Measurements from ENCODE around the gene ADM5.

Gene ADM5

GRCh38 chr19:49689133-49690078 is at the start of gene ADM5:
ADM5 (plus strand) TSS chr19:49689594; CDS start chr19:49689838, 244 bp downstream.
- TF ChIP-seq, protein P1, sequence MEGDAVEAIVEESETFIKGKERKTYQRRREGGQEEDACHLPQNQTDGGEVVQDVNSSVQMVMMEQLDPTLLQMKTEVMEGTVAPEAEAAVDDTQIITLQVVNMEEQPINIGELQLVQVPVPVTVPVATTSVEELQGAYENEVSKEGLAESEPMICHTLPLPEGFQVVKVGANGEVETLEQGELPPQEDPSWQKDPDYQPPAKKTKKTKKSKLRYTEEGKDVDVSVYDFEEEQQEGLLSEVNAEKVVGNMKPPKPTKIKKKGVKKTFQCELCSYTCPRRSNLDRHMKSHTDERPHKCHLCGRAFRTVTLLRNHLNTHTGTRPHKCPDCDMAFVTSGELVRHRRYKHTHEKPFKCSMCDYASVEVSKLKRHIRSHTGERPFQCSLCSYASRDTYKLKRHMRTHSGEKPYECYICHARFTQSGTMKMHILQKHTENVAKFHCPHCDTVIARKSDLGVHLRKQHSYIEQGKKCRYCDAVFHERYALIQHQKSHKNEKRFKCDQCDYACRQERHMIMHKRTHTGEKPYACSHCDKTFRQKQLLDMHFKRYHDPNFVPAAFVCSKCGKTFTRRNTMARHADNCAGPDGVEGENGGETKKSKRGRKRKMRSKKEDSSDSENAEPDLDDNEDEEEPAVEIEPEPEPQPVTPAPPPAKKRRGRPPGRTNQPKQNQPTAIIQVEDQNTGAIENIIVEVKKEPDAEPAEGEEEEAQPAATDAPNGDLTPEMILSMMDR (IDR thresholded peaks at IDR 0.05) = peak; percentile 44

DNA sequence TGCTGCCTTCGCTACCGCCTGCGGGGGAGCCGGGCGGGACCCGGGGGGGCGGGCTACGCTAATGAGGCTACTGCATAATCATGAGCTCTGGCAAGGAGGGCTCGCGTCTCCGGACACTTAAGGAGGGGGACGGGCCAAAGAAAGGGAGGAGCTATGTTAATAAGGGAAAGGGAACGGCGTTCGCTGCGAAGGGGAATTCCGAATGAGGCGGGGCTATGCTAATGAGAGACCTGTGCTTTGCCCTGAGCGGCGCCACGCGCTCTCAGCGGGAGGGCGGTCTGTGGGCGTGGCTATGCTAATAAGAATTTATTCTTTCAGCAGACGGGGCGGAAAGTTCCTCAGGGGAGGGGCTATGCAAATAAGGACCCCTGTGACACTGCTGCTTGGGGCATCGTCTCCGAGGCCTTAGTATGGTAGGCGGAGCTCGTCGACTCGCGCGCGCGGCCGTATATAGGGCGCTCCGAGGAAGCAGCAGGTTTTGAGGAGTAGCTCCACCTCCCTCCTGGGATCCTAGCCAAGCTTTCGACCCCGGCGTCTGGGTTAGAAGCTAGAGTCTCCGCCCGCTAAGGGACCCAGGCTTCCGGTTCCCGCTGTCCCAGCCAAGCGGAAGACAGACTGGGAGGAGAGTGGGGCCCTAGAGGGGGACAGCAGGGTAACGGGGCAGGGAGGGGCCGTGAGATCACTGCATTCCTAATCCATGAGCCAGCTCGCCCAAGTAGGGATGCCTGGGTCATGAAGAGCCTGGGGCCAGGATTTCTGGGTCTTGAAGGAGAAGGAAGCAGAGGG is 49.1 kb upstream of the ADM5 start, which contains the start of gene RRAS:
RRAS (minus strand) TSS at position 31 of the 786 bp plus-strand sequence. CDS start 45 bp downstream, outside the sequence.
- TF ChIP-seq, protein P1 (IDR thresholded peaks at IDR 0.05) = no peak

GRCh38 chr19:49641688-49642491 is 47.5 kb upstream of the ADM5 start, which contains the start of gene SCAF1:
SCAF1 (plus strand) TSS chr19:49642209; CDS start chr19:49645027, 2,818 bp downstream.
- TF ChIP-seq, protein P1 (IDR thresholded peaks at IDR 0.05) = no peak

- TF ChIP-seq, protein P1 (IDR thresholded peaks at IDR 0.05) = no peak
Measured at GRCh38 chr19:49642492-49643035, 46.8 kb upstream of the ADM5 start.

GRCh38 chr19:49643466-49643865 is 45.9 kb upstream of the ADM5 start:
- TF ChIP-seq, protein P1 (IDR thresholded peaks at IDR 0.05) = no peak

GRCh38 chr19:49645592-49645991 is 43.8 kb upstream of the ADM5 start:
- TF ChIP-seq, protein P1 (IDR thresholded peaks at IDR 0.05) = no peak

Data from LNCAP (cell line).